WI38 (cell line): ENCODE results near the gene HCAR2.

Source experiments
- H3K4me3 ChIP-seq: 2 replicates; pipeline ENCODE4 v1.5.1; 2011; ENCODE audit warnings: low read depth, mild to moderate bottlenecking, control low read depth, low read length
- TF ChIP-seq, protein P1 (sequence below): IDR thresholded peaks from 2 replicates; pipeline ENCODE4 v1.5.1; 2012; ENCODE audit warnings: low read depth, mild to moderate bottlenecking, control low read depth, low read length

Gene HCAR2

GRCh38 chr12:122738571-122738970 is 35.4 kb upstream of the HCAR2 start:
- TF ChIP-seq, protein P1, sequence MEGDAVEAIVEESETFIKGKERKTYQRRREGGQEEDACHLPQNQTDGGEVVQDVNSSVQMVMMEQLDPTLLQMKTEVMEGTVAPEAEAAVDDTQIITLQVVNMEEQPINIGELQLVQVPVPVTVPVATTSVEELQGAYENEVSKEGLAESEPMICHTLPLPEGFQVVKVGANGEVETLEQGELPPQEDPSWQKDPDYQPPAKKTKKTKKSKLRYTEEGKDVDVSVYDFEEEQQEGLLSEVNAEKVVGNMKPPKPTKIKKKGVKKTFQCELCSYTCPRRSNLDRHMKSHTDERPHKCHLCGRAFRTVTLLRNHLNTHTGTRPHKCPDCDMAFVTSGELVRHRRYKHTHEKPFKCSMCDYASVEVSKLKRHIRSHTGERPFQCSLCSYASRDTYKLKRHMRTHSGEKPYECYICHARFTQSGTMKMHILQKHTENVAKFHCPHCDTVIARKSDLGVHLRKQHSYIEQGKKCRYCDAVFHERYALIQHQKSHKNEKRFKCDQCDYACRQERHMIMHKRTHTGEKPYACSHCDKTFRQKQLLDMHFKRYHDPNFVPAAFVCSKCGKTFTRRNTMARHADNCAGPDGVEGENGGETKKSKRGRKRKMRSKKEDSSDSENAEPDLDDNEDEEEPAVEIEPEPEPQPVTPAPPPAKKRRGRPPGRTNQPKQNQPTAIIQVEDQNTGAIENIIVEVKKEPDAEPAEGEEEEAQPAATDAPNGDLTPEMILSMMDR, result no peak

DNA sequence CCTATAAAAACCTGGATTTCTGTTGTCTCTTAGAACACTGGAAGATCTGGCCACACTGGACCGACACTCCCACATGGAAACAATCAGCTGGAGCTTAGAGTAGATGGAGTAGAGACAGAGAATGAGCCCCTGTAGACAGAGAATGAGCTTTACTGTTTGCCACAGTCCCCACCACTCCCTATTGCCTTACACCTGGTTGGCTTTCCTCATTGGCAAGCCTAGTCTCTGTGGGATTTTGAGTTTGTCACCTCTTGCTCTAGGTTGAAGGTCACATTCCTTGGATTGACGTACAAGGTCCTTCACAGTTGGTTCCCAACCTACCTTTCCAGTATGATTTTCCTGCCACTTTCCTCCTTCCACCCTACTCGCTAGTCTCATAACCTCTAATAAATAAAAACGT is 29.5 kb upstream of the HCAR2 start:
- TF ChIP-seq, protein P1, result no peak
- H3K4me3 ChIP-seq, result no peak overlapping the region

More at GRCh38 chr12:122738571-122738970, 35.4 kb upstream of the HCAR2 start:
- no peak overlapping the region for H3K4me3 ChIP-seq

DNA sequence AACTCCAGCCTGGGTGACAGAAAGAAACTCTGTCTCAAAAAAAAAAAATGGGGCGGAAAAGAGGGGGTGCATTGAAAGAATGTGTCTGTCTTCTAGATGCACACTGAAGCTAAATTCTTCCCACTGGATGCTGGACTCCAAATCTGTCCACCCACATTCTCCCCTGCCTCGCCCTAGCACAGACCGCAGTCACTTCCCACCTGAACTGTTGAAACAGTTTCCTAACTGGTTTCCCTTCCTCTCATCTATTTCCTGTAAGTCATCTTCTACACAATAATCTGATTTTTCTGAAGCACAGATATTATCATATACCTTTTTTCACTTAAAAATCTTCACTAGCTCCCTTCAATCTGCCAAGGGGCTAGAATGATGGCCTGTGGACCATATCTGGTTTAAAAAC is 29.0 kb upstream of the HCAR2 start:
- TF ChIP-seq, protein P1, result no peak
- H3K4me3 ChIP-seq, result no peak overlapping the region

- H3K4me3 ChIP-seq, result no peak within 1 kb of the TSS
- TF ChIP-seq, protein P1, result no peak
Measured at GRCh38 chr12:122730215-122731014, 27.3 kb upstream of the HCAR2 start, which contains the start of gene HCAR1. Gene HCAR1, minus strand, starts transcription at chr12:122730844. Its CDS starts 505 bp downstream, at chr12:122730339.

GRCh38 chr12:122729583-122730214 is 26.5 kb upstream of the HCAR2 start:
- H3K4me3 ChIP-seq, result no peak overlapping the region
- TF ChIP-seq, protein P1, result no peak

GRCh38 chr12:122726080-122726558 is 23.0 kb upstream of the HCAR2 start:
- no peak overlapping the region for H3K4me3 ChIP-seq
- TF ChIP-seq, protein P1, result no peak
